CD4-positive, CD25-positive, alpha-beta regulatory T cell (primary cell): ENCODE data around the gene CERKL. TPM values are rescaled to one million over a fixed set of nuclear protein-coding genes. Genes with fewer than 3 reads are reported as not detected.

Experiments
- ATAC-seq, 2 donors: fragments of 150-1000 bp; cut with Tn5 transposase; one replicate each; pipeline ENCODE4 v1.10.0; 2021; ENCODE audit warnings: low read depth in 2 of 2, moderate number of reproducible peaks in 2 of 2, moderate library complexity in 1 of 2
- DNase-seq, 3 donors: peaks; one replicate each; pipeline versions ENCODE4 v3.0.0 to v3.0.0-alpha.2; 2012 to 2022; ENCODE audit warnings: mixed read lengths in 1 of 3
- H3K27ac ChIP-seq: one replicate; pipeline ENCODE4 v1.7.0; 2013; ENCODE audit warnings: mild to moderate bottlenecking, low read length; ENCODE audit not compliant: insufficient read depth, poor library complexity, severe bottlenecking
- H3K27me3 ChIP-seq: one replicate; pipeline ENCODE4 v1.7.0; 2013; ENCODE audit warnings: low read length; ENCODE audit not compliant: control insufficient read depth, insufficient read depth
- H3K36me3 ChIP-seq: one replicate; pipeline ENCODE4 v1.7.0; 2013; ENCODE audit warnings: mild to moderate bottlenecking, low read length, moderate library complexity; ENCODE audit not compliant: control insufficient read depth, insufficient read depth
- H3K4me1 ChIP-seq: 2 replicates; pipeline ENCODE4 v1.7.0; 2013; ENCODE audit warnings: mild to moderate bottlenecking, low read length; ENCODE audit not compliant: insufficient read depth, control insufficient read depth, poor library complexity, severe bottlenecking
- H3K4me3 ChIP-seq: one replicate; pipeline ENCODE4 v1.7.0; 2013; ENCODE audit warnings: low read depth, mild to moderate bottlenecking, low read length, moderate library complexity
- H3K9me3 ChIP-seq, 2 experiments: 1 replicate in 1 of 2; 2 replicates in 1 of 2; pipeline ENCODE4 v1.7.0; 2013; ENCODE audit warnings: low read length in 2 of 2, mild to moderate bottlenecking in 1 of 2, moderate library complexity in 1 of 2; ENCODE audit not compliant: control insufficient read depth in 2 of 2
- H3K27ac Mint-ChIP-seq, 3 donors: one replicate each; pipeline ENCODE4 v1.8.0; 2020 to 2022; ENCODE audit warnings: mild to moderate bottlenecking in 3 of 3, mixed read lengths in 3 of 3, moderate library complexity in 2 of 3
- H3K27me3 Mint-ChIP-seq: one replicate; pipeline ENCODE4 v1.8.0; 2022; ENCODE audit warnings: mild to moderate bottlenecking, mixed read lengths
- H3K36me3 Mint-ChIP-seq: one replicate; pipeline ENCODE4 v1.8.0; 2020; ENCODE audit warnings: mixed read lengths
- H3K4me1 Mint-ChIP-seq, 4 donors: one replicate each; pipeline ENCODE4 v1.8.0; 2020 to 2022; ENCODE audit warnings: mixed read lengths in 4 of 4, mild to moderate bottlenecking in 1 of 4
- H3K4me3 Mint-ChIP-seq, 4 donors: one replicate each; pipeline ENCODE4 v1.8.0; 2020 to 2022; ENCODE audit warnings: mild to moderate bottlenecking in 4 of 4, mixed read lengths in 4 of 4, moderate library complexity in 3 of 4
- H3K9me3 Mint-ChIP-seq, 7 donors: one replicate each; pipeline ENCODE4 v1.8.0; 2020 to 2022; ENCODE audit warnings: mixed read lengths in 7 of 7, mild to moderate bottlenecking in 3 of 7, moderate library complexity in 2 of 7
- polyA plus RNA-seq, 4 donors: library from polyadenylated mRNA; unstranded; fragments of 300-500 nt; fragmentation: Illumina TruSeq; gene quantifications; one replicate each; pipeline ENCODE4 v1.2.3, GENCODE V29; 2021
- total RNA-seq: library from RNA; stranded (reverse); gene quantifications from one replicate; pipeline ENCODE4 v1.2.3, GENCODE V29; 2022

The CERKL gene
- total and polyA plus RNA-seq, 5 donors from 2014 or later, result 4.2 to 12.0 (median 9.0) TPM; not detected in 1

DNA sequence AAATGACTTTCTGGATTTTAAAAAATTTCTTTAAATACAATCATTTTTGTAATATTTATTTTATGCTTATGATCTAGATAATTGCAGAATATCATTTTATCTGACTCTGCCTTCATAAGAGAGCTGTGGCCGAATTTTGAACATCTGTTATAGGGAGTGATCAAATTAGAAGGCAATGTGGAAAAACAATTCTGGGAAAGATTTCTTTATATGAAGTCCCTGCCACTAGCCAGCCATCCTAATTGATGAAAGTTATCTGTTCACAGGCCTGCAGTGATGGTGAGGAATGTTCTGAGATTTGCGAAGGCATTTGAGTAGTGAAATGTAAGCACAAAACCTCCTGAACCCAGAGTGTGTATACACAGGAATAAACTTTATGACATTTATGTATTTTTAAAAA, 120.2 kb downstream of the CERKL start:
- ATAC-seq (no peak), DNase-seq (no peak)
- Histone ChIP-seq H3K4me3 (no peak overlapping the region), H3K27me3 (no peaks in the 10 kb centered on the region), H3K27ac (no peak overlapping the region), H3K36me3 (peaks cover 53% of the 10 kb centered on the region), H3K9me3 (no peaks in the 10 kb centered on the region), H3K4me1 (no peaks in the 10 kb centered on the region)
- Mint-ChIP-seq H3K4me3 (no peak overlapping the region), H3K36me3 (peaks cover 71% of the 10 kb centered on the region), H3K27me3 (no peaks in the 10 kb centered on the region), H3K27ac (no peak overlapping the region), H3K4me1 (no peaks in the 10 kb centered on the region), H3K9me3 (peaks cover 0 to 7% (median 0%) of the 10 kb centered on the region in 7 donors)

GRCh38 chr2:181528441-181528840, 128.5 kb downstream of the CERKL start:
- H3K27ac Mint-ChIP-seq, result no peak overlapping the region
- H3K36me3 Mint-ChIP-seq, result peaks cover 29% of the 10 kb centered on the region
- H3K36me3 ChIP-seq, result peaks cover 61% of the 10 kb centered on the region

DNA sequence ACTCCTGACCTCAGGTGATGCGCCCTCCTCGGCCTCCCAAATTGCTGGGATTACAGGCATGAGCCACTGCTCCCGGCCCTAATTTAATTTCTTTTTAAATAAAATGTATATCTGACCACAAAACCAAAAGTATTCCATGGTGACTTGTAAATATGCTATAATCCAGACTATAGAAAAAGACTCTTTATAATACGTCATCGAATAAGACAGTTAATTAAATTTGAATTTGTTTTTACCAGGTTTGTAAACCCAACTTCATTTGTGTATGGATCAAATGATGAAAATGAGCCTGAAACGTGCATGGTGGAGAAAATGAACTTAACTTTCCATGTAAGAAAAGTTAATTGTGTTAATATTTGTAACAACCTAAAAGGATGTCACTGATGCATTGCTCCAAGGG, 129.8 kb downstream of the CERKL start:
- H3K36me3 ChIP-seq, result peaks cover 64% of the 10 kb centered on the region
- ATAC-seq, result no peak
- Mint-ChIP-seq H3K27me3 (no peaks in the 10 kb centered on the region), H3K4me1 (peaks cover 0 to 4% (median 0%) of the 10 kb centered on the region in 4 donors), H3K4me3 (no peak overlapping the region), H3K27ac (no peak overlapping the region), H3K9me3 (no peaks in the 10 kb centered on the region), H3K36me3 (peaks cover 29% of the 10 kb centered on the region)
- H3K27ac ChIP-seq, result no peak overlapping the region
- no peak for DNase-seq
- no peaks in the 10 kb centered on the region for H3K4me1 ChIP-seq
- no peak overlapping the region for H3K4me3 ChIP-seq
- no peaks in the 10 kb centered on the region for H3K27me3 ChIP-seq
- no peaks in the 10 kb centered on the region for H3K9me3 ChIP-seq

More at GRCh38 chr2:181528441-181528840, 128.5 kb downstream of the CERKL start:
- no peaks in the 10 kb centered on the region for H3K27me3 ChIP-seq
- Mint-ChIP-seq H3K9me3 (no peaks in the 10 kb centered on the region), H3K4me1 (peaks cover 0 to 4% (median 0%) of the 10 kb centered on the region in 4 donors), H3K4me3 (no peak overlapping the region), H3K27me3 (no peaks in the 10 kb centered on the region)
- no peak for DNase-seq
- no peaks in the 10 kb centered on the region for H3K4me1 ChIP-seq
- H3K4me3 ChIP-seq, result no peak overlapping the region
- no peaks in the 10 kb centered on the region for H3K9me3 ChIP-seq
- ATAC-seq, result no peak
- no peak overlapping the region for H3K27ac ChIP-seq

GRCh38 chr2:181526014-181526413, 130.9 kb downstream of the CERKL start:
- peaks cover 28% of the 10 kb centered on the region for H3K36me3 Mint-ChIP-seq
- no peak for ATAC-seq
- peak overlapping the region in 1 of 3 donors; percentile 11 for H3K27ac Mint-ChIP-seq

GRCh38 chr2:181523756-181524155, 133.1 kb downstream of the CERKL start:
- ATAC-seq, result no peak
- H3K27ac Mint-ChIP-seq, result no peak overlapping the region
- H3K27me3 ChIP-seq, result no peaks in the 10 kb centered on the region
- H3K27me3 Mint-ChIP-seq, result no peaks in the 10 kb centered on the region
- H3K4me3 ChIP-seq, result no peak overlapping the region
- H3K36me3 ChIP-seq, result peaks cover 55% of the 10 kb centered on the region
- H3K36me3 Mint-ChIP-seq, result peaks cover 31% of the 10 kb centered on the region
- H3K4me3 Mint-ChIP-seq, result no peak overlapping the region
- H3K27ac ChIP-seq, result no peak overlapping the region
- peaks cover 0 to 4% (median 0%) of the 10 kb centered on the region in 4 donors for H3K4me1 Mint-ChIP-seq
- no peaks in the 10 kb centered on the region for H3K9me3 ChIP-seq
- no peaks in the 10 kb centered on the region for H3K9me3 Mint-ChIP-seq
- no peaks in the 10 kb centered on the region for H3K4me1 ChIP-seq
- DNase-seq, result no peak

More at GRCh38 chr2:181526014-181526413, 130.9 kb downstream of the CERKL start:
- Histone ChIP-seq H3K9me3 (no peaks in the 10 kb centered on the region), H3K27ac (no peak overlapping the region), H3K4me3 (no peak overlapping the region), H3K4me1 (no peaks in the 10 kb centered on the region), H3K27me3 (no peaks in the 10 kb centered on the region), H3K36me3 (peaks cover 63% of the 10 kb centered on the region)
- no peak for DNase-seq
- H3K4me1 Mint-ChIP-seq, result peaks cover 0 to 4% (median 0%) of the 10 kb centered on the region in 4 donors
- no peak overlapping the region for H3K4me3 Mint-ChIP-seq
- H3K27me3 Mint-ChIP-seq, result no peaks in the 10 kb centered on the region
- no peaks in the 10 kb centered on the region for H3K9me3 Mint-ChIP-seq

DNA sequence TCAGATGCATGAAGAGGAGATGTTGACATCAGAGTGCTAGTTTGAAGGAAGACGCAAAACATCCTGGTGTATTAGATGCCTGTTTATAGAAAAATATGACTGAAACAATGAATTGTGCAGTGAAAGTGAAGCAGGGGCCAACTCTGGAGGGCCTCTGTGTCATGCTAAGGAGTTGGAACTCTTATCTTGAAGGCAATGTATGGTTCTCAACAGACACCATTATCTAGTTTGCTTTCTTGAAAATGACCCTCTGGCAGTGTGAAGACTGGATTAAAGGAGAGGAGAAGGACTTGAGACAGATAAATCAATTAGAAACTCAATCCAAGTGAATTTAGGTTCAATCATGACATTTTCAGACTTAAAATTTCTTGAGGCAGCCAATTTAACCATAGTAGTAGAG, 136.7 kb downstream of the CERKL start:
- DNase-seq, result no peak
- Mint-ChIP-seq H3K36me3 (peaks cover 32% of the 10 kb centered on the region), H3K27ac (peak overlapping the region in 1 of 3 donors; percentile 21), H3K4me3 (no peak overlapping the region), H3K4me1 (peaks cover 7 to 24% (median 14%) of the 10 kb centered on the region in 4 donors), H3K9me3 (no peaks in the 10 kb centered on the region), H3K27me3 (no peaks in the 10 kb centered on the region)
- Histone ChIP-seq H3K4me1 (peaks cover 5% of the 10 kb centered on the region), H3K27me3 (no peaks in the 10 kb centered on the region), H3K36me3 (peaks cover 35% of the 10 kb centered on the region), H3K9me3 (no peaks in the 10 kb centered on the region), H3K27ac (no peak overlapping the region), H3K4me3 (no peak overlapping the region)
- ATAC-seq, result no peak

GRCh38 chr2:181517685-181518301, 139.1 kb downstream of the CERKL start:
- Mint-ChIP-seq H3K9me3 (no peaks in the 10 kb centered on the region), H3K36me3 (peaks cover 48% of the 10 kb centered on the region), H3K27ac (peak overlapping the region; percentile 14 to 56 (median 23)), H3K4me1 (peaks cover 7 to 33% (median 18%) of the 10 kb centered on the region in 4 donors), H3K27me3 (no peaks in the 10 kb centered on the region), H3K4me3 (peak overlapping the region in 1 of 4 donors; percentile 0)
- peak in 1 of 2 donors; percentile 42 for ATAC-seq
- Histone ChIP-seq H3K4me1 (peaks cover 5% of the 10 kb centered on the region), H3K27ac (no peak overlapping the region), H3K4me3 (no peak overlapping the region), H3K27me3 (no peaks in the 10 kb centered on the region), H3K9me3 (no peaks in the 10 kb centered on the region), H3K36me3 (peaks cover 36% of the 10 kb centered on the region)
- DNase-seq, result peak in 1 of 3 donors; percentile 8

- peak overlapping the region in 1 of 3 donors; percentile 18 for H3K27ac Mint-ChIP-seq
- H3K4me3 Mint-ChIP-seq, result no peak overlapping the region
- H3K27ac ChIP-seq, result no peak overlapping the region
Observed at GRCh38 chr2:181516992-181517391, 139.9 kb downstream of the CERKL start.

More at GRCh38 chr2:181516992-181517391, 139.9 kb downstream of the CERKL start:
- DNase-seq (no peak), ATAC-seq (no peak)
- peaks cover 10 to 37% (median 19%) of the 10 kb centered on the region in 4 donors for H3K4me1 Mint-ChIP-seq
- no peaks in the 10 kb centered on the region for H3K27me3 ChIP-seq
- H3K4me1 ChIP-seq, result peaks cover 5% of the 10 kb centered on the region
- H3K4me3 ChIP-seq, result no peak overlapping the region
- peaks cover 52% of the 10 kb centered on the region for H3K36me3 Mint-ChIP-seq
- no peaks in the 10 kb centered on the region for H3K9me3 ChIP-seq
- no peaks in the 10 kb centered on the region for H3K27me3 Mint-ChIP-seq
- H3K9me3 Mint-ChIP-seq, result peaks cover 0 to under 1% (median 0%) of the 10 kb centered on the region in 7 donors
- H3K36me3 ChIP-seq, result peaks cover 44% of the 10 kb centered on the region
